ENCODE data around the gene CCSER2.

The CCSER2 gene

DNA sequence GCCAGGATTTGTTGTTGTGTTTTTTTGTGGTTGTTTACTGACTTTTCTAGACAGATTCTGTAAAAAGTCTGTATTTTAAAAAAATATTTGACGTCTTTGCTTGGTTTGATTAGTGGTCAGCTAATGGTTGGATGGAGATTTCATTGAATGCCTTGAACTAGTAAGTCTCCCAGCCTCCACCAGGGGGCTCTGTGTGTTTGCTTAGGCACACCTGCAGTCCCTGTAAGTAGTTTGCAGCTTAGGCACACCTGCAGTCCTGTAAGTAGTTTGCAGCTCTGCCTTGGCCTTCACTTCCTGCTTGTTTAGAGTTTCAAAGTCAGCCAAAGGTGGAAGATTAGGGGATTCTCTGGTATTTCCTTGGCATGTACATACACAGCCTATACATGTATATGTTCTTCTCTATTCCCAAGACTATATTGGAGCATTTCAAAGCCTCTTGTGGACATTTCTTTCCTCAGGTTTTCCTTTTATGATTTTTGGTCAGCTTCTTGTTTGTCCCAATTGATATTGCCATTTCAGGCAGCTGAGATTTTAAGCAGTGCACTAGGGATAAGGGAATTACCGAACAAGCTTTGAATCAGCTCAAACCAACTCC lies 101.6 kb downstream of the CCSER2 start:
- H3K9ac ChIP-seq (ENCODE audit: low read length), result no peak overlapping the region
- no peak overlapping the region for H3K4me3 ChIP-seq (ENCODE audit: low read depth, low read length, poor library complexity, severe bottlenecking)
- no peak overlapping the region for H3K27ac ChIP-seq (ENCODE audit: low read depth, low read length, poor library complexity, severe bottlenecking)
- 0 out of 2 replicates have a peak, but pooled peaks cover 4% of the 10 kb centered on the region for H3K9me3 ChIP-seq (ENCODE audit: low read length)
- no peaks in the 10 kb centered on the region for H4K20me1 ChIP-seq (ENCODE audit: insufficient read depth, low read length)
- H2AFZ ChIP-seq (ENCODE audit: low read length), result no peak overlapping the region
- no peak overlapping the region for H3K4me2 ChIP-seq (ENCODE audit: low read length)
- H3K79me2 ChIP-seq (ENCODE audit: insufficient read depth, low read length), result no peaks in the 10 kb centered on the region
- no peaks in the 10 kb centered on the region for H3K36me3 ChIP-seq (ENCODE audit: insufficient read depth, low read length)
- H3F3A ChIP-seq (ENCODE audit: insufficient read depth, low read length), result no peaks in the 10 kb centered on the region
- no peaks in the 10 kb centered on the region for H3K9me2 ChIP-seq (ENCODE audit: low read depth, low read length)
- TF ChIP-seq EZH2 (IDR thresholded peaks at IDR 0.05; ENCODE audit: borderline replicate concordance, low read length) (no peak), CTCF (IDR thresholded peaks at IDR 0.05; ENCODE audit: low read length) (peak; percentile 80)
- peaks cover 7% of the 10 kb centered on the region for H3K4me1 ChIP-seq (ENCODE audit: insufficient read depth, low read length, severe bottlenecking)
- H3K27me3 ChIP-seq (ENCODE audit: insufficient read depth, low read length), result no peaks in the 10 kb centered on the region

- 0 out of 2 replicates have a peak, but pooled peaks cover 4% of the 10 kb centered on the region for H3K9me3 ChIP-seq (ENCODE audit: low read length)
These were observed 104.5 kb downstream of the CCSER2 start for GRCh38 chr10:84432891-84433290.

DNA sequence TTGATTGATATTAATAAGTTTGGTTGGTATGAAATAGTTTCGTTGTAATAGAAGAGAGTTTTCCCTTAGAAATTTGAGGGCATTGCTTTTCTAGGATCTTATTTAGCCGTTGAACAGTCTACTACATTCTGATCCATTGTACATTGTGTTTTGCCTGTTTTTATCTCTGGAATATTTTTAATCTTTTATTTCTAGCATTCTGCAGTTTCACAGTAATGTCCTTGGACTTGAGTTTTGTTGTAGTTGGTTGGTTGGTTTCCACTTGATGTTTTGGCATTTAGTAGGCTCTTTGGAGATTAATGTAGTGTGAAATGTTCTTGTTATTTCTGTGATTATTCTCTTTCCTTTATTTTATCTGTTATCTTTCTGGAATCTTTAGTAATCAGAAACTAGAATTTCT lies 112.4 kb downstream of the CCSER2 start:
- TF ChIP-seq CTCF (IDR thresholded peaks at IDR 0.05; ENCODE audit: low read length), result no peak
- no peak for TF ChIP-seq EZH2 (IDR thresholded peaks at IDR 0.05; ENCODE audit: borderline replicate concordance, low read length)

More at GRCh38 chr10:84432891-84433290, 104.5 kb downstream of the CCSER2 start:
- TF ChIP-seq CTCF (IDR thresholded peaks at IDR 0.05; ENCODE audit: low read length) (no peak), EZH2 (IDR thresholded peaks at IDR 0.05; ENCODE audit: borderline replicate concordance, low read length) (no peak)
- Histone ChIP-seq H3F3A (ENCODE audit: insufficient read depth, low read length) (no peaks in the 10 kb centered on the region), H2AFZ (ENCODE audit: low read length) (no peak overlapping the region), H3K36me3 (ENCODE audit: insufficient read depth, low read length) (no peaks in the 10 kb centered on the region), H3K4me1 (ENCODE audit: insufficient read depth, low read length, severe bottlenecking) (no peaks in the 10 kb centered on the region), H3K9ac (ENCODE audit: low read length) (no peak overlapping the region), H3K9me2 (ENCODE audit: low read depth, low read length) (no peaks in the 10 kb centered on the region), H4K20me1 (ENCODE audit: insufficient read depth, low read length) (no peaks in the 10 kb centered on the region), H3K4me2 (ENCODE audit: low read length) (no peak overlapping the region), H3K79me2 (ENCODE audit: insufficient read depth, low read length) (no peaks in the 10 kb centered on the region), H3K27ac (ENCODE audit: low read depth, low read length, poor library complexity, severe bottlenecking) (no peak overlapping the region), H3K27me3 (ENCODE audit: insufficient read depth, low read length) (no peaks in the 10 kb centered on the region), H3K4me3 (ENCODE audit: low read depth, low read length, poor library complexity, severe bottlenecking) (no peak overlapping the region)

More for the DNA sequence above, 112.4 kb downstream of the CCSER2 start:
- Histone ChIP-seq H3K9me3 (ENCODE audit: low read length) (peaks cover 6% of the 10 kb centered on the region; the same call in 1 of the 2 replicates), H3K27me3 (ENCODE audit: insufficient read depth, low read length) (no peaks in the 10 kb centered on the region), H3K79me2 (ENCODE audit: insufficient read depth, low read length) (no peaks in the 10 kb centered on the region), H3K4me2 (ENCODE audit: low read length) (no peak overlapping the region), H3K9ac (ENCODE audit: low read length) (no peak overlapping the region), H3K9me2 (ENCODE audit: low read depth, low read length) (no peaks in the 10 kb centered on the region), H3K27ac (ENCODE audit: low read depth, low read length, poor library complexity, severe bottlenecking) (no peak overlapping the region), H3K4me1 (ENCODE audit: insufficient read depth, low read length, severe bottlenecking) (no peaks in the 10 kb centered on the region), H3K4me3 (ENCODE audit: low read depth, low read length, poor library complexity, severe bottlenecking) (no peak overlapping the region), H3F3A (ENCODE audit: insufficient read depth, low read length) (no peaks in the 10 kb centered on the region), H3K36me3 (ENCODE audit: insufficient read depth, low read length) (peaks cover 11% of the 10 kb centered on the region), H4K20me1 (ENCODE audit: insufficient read depth, low read length) (no peaks in the 10 kb centered on the region), H2AFZ (ENCODE audit: low read length) (no peak overlapping the region)
